RWPE2 (cell line): Measurements from ENCODE around the gene PRLR.

Experiments
- ATAC-seq: fragments of 200-7000 bp; cut with Tn5 transposase; 3 replicates; pipeline ENCODE4 v1.9.1; 2021; ENCODE audit warnings: low read depth
- DNase-seq: peaks from one replicate; pipeline ENCODE4 v3.0.0-alpha.2; 2020; ENCODE audit warnings: low spot score
- H3K27ac ChIP-seq: fragments of 450-650 bp; 2 replicates; pipeline ENCODE4 v1.5.1; 2017; ENCODE audit warnings: mild to moderate bottlenecking; ENCODE audit not compliant: poor library complexity, severe bottlenecking
- H3K27me3 ChIP-seq: fragments of 250-450 bp; sonication (Bioruptor Pico); 2 replicates; pipeline ENCODE4 v1.5.1; 2021; ENCODE audit warnings: mild to moderate bottlenecking, moderate library complexity; ENCODE audit not compliant: insufficient read depth, poor library complexity, severe bottlenecking
- H3K36me3 ChIP-seq: fragments of 250-450 bp; sonication (Bioruptor Pico); 2 replicates; pipeline ENCODE4 v1.5.1; 2020; ENCODE audit warnings: low read depth, mild to moderate bottlenecking, moderate library complexity
- H3K4me1 ChIP-seq: fragments of 250-450 bp; sonication (Bioruptor Pico); 2 replicates; pipeline ENCODE4 v1.5.1; 2021; ENCODE audit warnings: mild to moderate bottlenecking, moderate library complexity; ENCODE audit not compliant: insufficient read depth, poor library complexity, severe bottlenecking
- H3K4me3 ChIP-seq: fragments of 250-450 bp; sonication (Bioruptor Pico); 2 replicates; pipeline ENCODE4 v1.5.1; 2021; ENCODE audit warnings: mild to moderate bottlenecking, moderate library complexity; ENCODE audit not compliant: severe bottlenecking
- H3K9me3 ChIP-seq: fragments of 250-450 bp; sonication (Bioruptor Pico); 2 replicates; pipeline ENCODE4 v1.5.1; 2021; ENCODE audit warnings: mild to moderate bottlenecking, moderate library complexity; ENCODE audit not compliant: severe bottlenecking
- CTCF ChIP-seq: fragments of 450-650 bp; IDR thresholded peaks from one replicate; pipeline ENCODE4 v1.5.1; 2017; ENCODE audit warnings: mild to moderate bottlenecking, moderate library complexity; ENCODE audit not compliant: poor library complexity, severe bottlenecking

Gene PRLR

GRCh38 chr5:35218981-35219380 is 11.3 kb downstream of the PRLR start:
- H3K27ac ChIP-seq: no peak overlapping the region
- no peaks in the 10 kb centered on the region for H3K36me3 ChIP-seq
- H3K4me1 ChIP-seq: no peaks in the 10 kb centered on the region
- no peaks in the 10 kb centered on the region for H3K9me3 ChIP-seq
- H3K4me3 ChIP-seq: no peak overlapping the region
- ATAC-seq (no peak), DNase-seq (no peak)
- no peak for TF ChIP-seq CTCF
- H3K27me3 ChIP-seq: peaks cover 21% of the 10 kb centered on the region

- no peak for TF ChIP-seq CTCF
- Histone ChIP-seq H3K4me1 (no peaks in the 10 kb centered on the region), H3K27ac (no peak overlapping the region), H3K36me3 (no peaks in the 10 kb centered on the region), H3K4me3 (no peak overlapping the region), H3K9me3 (no peaks in the 10 kb centered on the region), H3K27me3 (peaks cover 17% of the 10 kb centered on the region)
- ATAC-seq: no peak
- no peak for DNase-seq
These were observed 16.2 kb downstream of the PRLR start for GRCh38 chr5:35214051-35214450.

GRCh38 chr5:35213608-35214007 is 16.7 kb downstream of the PRLR start:
- Histone ChIP-seq H3K36me3 (no peaks in the 10 kb centered on the region), H3K27me3 (peaks cover 17% of the 10 kb centered on the region), H3K4me1 (no peaks in the 10 kb centered on the region), H3K9me3 (no peaks in the 10 kb centered on the region), H3K4me3 (no peak overlapping the region), H3K27ac (no peak overlapping the region)
- no peak for TF ChIP-seq CTCF
- ATAC-seq (0 out of 3 replicates have a peak, but pooled peaks have one; percentile 14), DNase-seq (no peak)

GRCh38 chr5:35212122-35212982 is 17.9 kb downstream of the PRLR start:
- peaks cover 28% of the 10 kb centered on the region for H3K27me3 ChIP-seq
- no peak overlapping the region for H3K27ac ChIP-seq
- H3K4me3 ChIP-seq: no peak overlapping the region
- H3K9me3 ChIP-seq: no peaks in the 10 kb centered on the region
- no peak for TF ChIP-seq CTCF
- no peaks in the 10 kb centered on the region for H3K4me1 ChIP-seq
- DNase-seq: no peak
- no peak for ATAC-seq
- H3K36me3 ChIP-seq: no peaks in the 10 kb centered on the region

GRCh38 chr5:35209862-35210261 is 20.4 kb downstream of the PRLR start:
- TF ChIP-seq CTCF: no peak
- H3K9me3 ChIP-seq: no peaks in the 10 kb centered on the region
- no peak for ATAC-seq
- H3K4me1 ChIP-seq: no peaks in the 10 kb centered on the region
- peaks cover 42% of the 10 kb centered on the region for H3K27me3 ChIP-seq
- H3K36me3 ChIP-seq: no peaks in the 10 kb centered on the region
- H3K27ac ChIP-seq: no peak overlapping the region
- no peak overlapping the region for H3K4me3 ChIP-seq
- DNase-seq: no peak
